Neural cell (in vitro differentiated cells): Measurements from ENCODE around the gene RPL29. TPM values are rescaled to one million over a fixed set of nuclear protein-coding genes. Genes with fewer than 3 reads are reported as not detected.
A peak's percentile ranks its signal among the peaks of the same experiment; 100 is the strongest.

Source experiments
- H2AFZ ChIP-seq: fragments of 200-600, 300-800 bp; sonication (generic), shearing (Covaris generic); 2 replicates; pipeline ENCODE4 v1.6.0; 2014; ENCODE audit warnings: low read depth, mild to moderate bottlenecking, antibody characterized with exemption, low read length, moderate library complexity
- H3F3A ChIP-seq: fragments of 200-600 bp; shearing (Covaris generic); 2 replicates; pipeline ENCODE4 v1.6.1; 2016; ENCODE audit warnings: mild to moderate bottlenecking, moderate library complexity, mixed read lengths, antibody characterized with exemption, low read length; ENCODE audit not compliant: insufficient read depth, poor library complexity, severe bottlenecking
- H3K27ac ChIP-seq: fragments of 200-600, 300-800 bp; sonication (generic), shearing (Covaris generic); 2 replicates; pipeline ENCODE4 v1.5.1; 2014; ENCODE audit warnings: mild to moderate bottlenecking, low read length, moderate library complexity
- H3K27me3 ChIP-seq: fragments of 300-800, 200-600 bp; sonication (generic), shearing (Covaris generic); 2 replicates; pipeline ENCODE4 v1.6.0; 2014; ENCODE audit warnings: mild to moderate bottlenecking, low read depth, low read length, moderate library complexity; ENCODE audit not compliant: insufficient read depth
- H3K36me3 ChIP-seq: fragments of 300-800, 200-600 bp; sonication (generic), shearing (Covaris generic); 2 replicates; pipeline ENCODE4 v1.5.1; 2014; ENCODE audit warnings: mild to moderate bottlenecking, antibody characterized with exemption, low read length, moderate library complexity; ENCODE audit not compliant: insufficient read depth
- H3K4me2 ChIP-seq: fragments of 300-800, 200-600 bp; sonication (generic), shearing (Covaris generic); 2 replicates; pipeline ENCODE4 v1.6.0; 2014; ENCODE audit warnings: mild to moderate bottlenecking, low read length
- H3K4me3 ChIP-seq: fragments of 300-800, 200-600 bp; sonication (generic), shearing (Covaris generic); 2 replicates; pipeline ENCODE4 v1.5.1; 2014; ENCODE audit warnings: mild to moderate bottlenecking, low read length, moderate library complexity
- H3K79me2 ChIP-seq: fragments of 200-600 bp; shearing (Covaris generic); replicated peaks from 2 replicates; pipeline ENCODE4 v1.6.0; 2014; ENCODE audit warnings: mild to moderate bottlenecking, low read length, moderate library complexity; ENCODE audit not compliant: insufficient read depth
- H3K9ac ChIP-seq: fragments of 300-800, 200-600 bp; sonication (generic), shearing (Covaris generic); 2 replicates; pipeline ENCODE4 v1.6.1; 2016; ENCODE audit warnings: mild to moderate bottlenecking, low read length, mixed read lengths
- H3K9me2 ChIP-seq: fragments of 200-600 bp; shearing (Covaris generic); 2 replicates; pipeline ENCODE4 v1.6.1; 2016; ENCODE audit warnings: mild to moderate bottlenecking, low read length, mixed read lengths; ENCODE audit not compliant: insufficient read depth
- H3K9me3 ChIP-seq: fragments of 200-600, 300-800 bp; sonication (generic), shearing (Covaris generic); 2 replicates; pipeline ENCODE4 v1.6.1; 2016; ENCODE audit warnings: mild to moderate bottlenecking, mixed run types, low read length, moderate library complexity, mixed read lengths
- H4K20me1 ChIP-seq: fragments of 200-600 bp; shearing (Covaris generic); 2 replicates; pipeline ENCODE4 v1.6.1; 2016; ENCODE audit warnings: mild to moderate bottlenecking, mixed run types; ENCODE audit not compliant: insufficient read depth
- CTCF ChIP-seq: fragments of 450-650 bp; IDR thresholded peaks from 2 replicates; pipeline ENCODE4 v1.5.1; 2014; ENCODE audit warnings: antibody characterized with exemption, mild to moderate bottlenecking, moderate library complexity; ENCODE audit not compliant: poor library complexity, severe bottlenecking
- EP300 ChIP-seq: fragments of 450-650 bp; conservative IDR thresholded peaks from 2 replicates; pipeline ENCODE4 v1.6.1; 2014; ENCODE audit warnings: antibody characterized with exemption, mild to moderate bottlenecking, moderate library complexity; ENCODE audit not compliant: poor library complexity, severe bottlenecking
- EZH2 ChIP-seq: fragments of 200-600, 300-800 bp; shearing (Covaris generic), sonication (generic); IDR thresholded peaks from 2 replicates; pipeline ENCODE4 v1.6.1; 2014; ENCODE audit warnings: antibody characterized with exemption, low read length, borderline replicate concordance, mild to moderate bottlenecking; ENCODE audit not compliant: insufficient read depth, poor library complexity, severe bottlenecking
- MXI1 ChIP-seq: fragments of 450-650 bp; conservative IDR thresholded peaks from 2 replicates; pipeline ENCODE4 v1.6.1; 2014; ENCODE audit warnings: antibody characterized with exemption, mild to moderate bottlenecking; ENCODE audit not compliant: poor library complexity, severe bottlenecking
- POLR2AphosphoS5 ChIP-seq: IDR thresholded peaks from 2 replicates; pipeline ENCODE4 v1.6.1; 2012
- RAD21 ChIP-seq: fragments of 450-650 bp; conservative IDR thresholded peaks from 2 replicates; pipeline ENCODE4 v1.6.1; 2014; ENCODE audit warnings: antibody characterized with exemption, mild to moderate bottlenecking, moderate library complexity
- REST ChIP-seq: IDR thresholded peaks from 2 replicates; pipeline ENCODE4 v1.6.1; 2012; ENCODE audit warnings: borderline replicate concordance
- SMC3 ChIP-seq: fragments of 450-650 bp; conservative IDR thresholded peaks from 2 replicates; pipeline ENCODE4 v1.6.1; 2014; ENCODE audit warnings: antibody characterized with exemption, mild to moderate bottlenecking, moderate library complexity; ENCODE audit not compliant: poor library complexity
- TAF1 ChIP-seq: IDR thresholded peaks from 2 replicates; pipeline ENCODE4 v1.6.1; 2012; ENCODE audit warnings: low read depth
- polyA plus RNA-seq: library from polyadenylated mRNA; depleted of rRNA; stranded (reverse); fragments of >200 nt; gene quantifications from 2 replicates; pipeline ENCODE4 v1.2.3, GENCODE V29; 2014

RPL29 gene
- polyA plus RNA-seq, 1 donor from 2014 or later = 846 TPM

- Histone ChIP-seq H3K27ac (peak overlapping the region; percentile 67), H3K36me3 (no peaks in the 10 kb centered on the region), H2AFZ (peak overlapping the region; percentile 60), H3F3A (no peaks in the 10 kb centered on the region), H3K27me3 (no peaks in the 10 kb centered on the region), H4K20me1 (no peaks in the 10 kb centered on the region), H3K79me2 (peaks cover 31% of the 10 kb centered on the region), H3K4me2 (peak overlapping the region; percentile 94), H3K4me3 (peak overlapping the region; percentile 74), H3K9ac (peak overlapping the region; percentile 87), H3K9me2 (no peaks in the 10 kb centered on the region), H3K9me3 (no peaks in the 10 kb centered on the region)
- TF ChIP-seq SMC3 = no peak
- TF ChIP-seq EP300 = no peak
- TF ChIP-seq CTCF = no peak
- TF ChIP-seq MXI1 = no peak
- no peak for TF ChIP-seq REST
- no peak for TF ChIP-seq EZH2
- TF ChIP-seq TAF1 = no peak
- TF ChIP-seq RAD21 = no peak
- no peak for TF ChIP-seq POLR2AphosphoS5
Observed at GRCh38 chr3:51966486-51966885, 29.2 kb downstream of the RPL29 start.

GRCh38 chr3:51966016-51966415, 29.7 kb downstream of the RPL29 start:
- Histone ChIP-seq H3K79me2 (peaks cover 31% of the 10 kb centered on the region), H3K36me3 (no peaks in the 10 kb centered on the region), H3F3A (no peaks in the 10 kb centered on the region), H3K9me2 (no peaks in the 10 kb centered on the region), H3K4me2 (peak overlapping the region; percentile 94), H3K9me3 (no peaks in the 10 kb centered on the region), H3K9ac (peak overlapping the region; percentile 87), H3K27ac (peak overlapping the region; percentile 67), H3K4me3 (peak overlapping the region; percentile 74), H3K27me3 (no peaks in the 10 kb centered on the region), H4K20me1 (no peaks in the 10 kb centered on the region), H2AFZ (no peak overlapping the region)
- no peak for TF ChIP-seq EP300
- no peak for TF ChIP-seq RAD21
- no peak for TF ChIP-seq POLR2AphosphoS5
- TF ChIP-seq REST = no peak
- TF ChIP-seq TAF1 = no peak
- no peak for TF ChIP-seq SMC3
- TF ChIP-seq EZH2 = no peak
- TF ChIP-seq MXI1 = no peak
